Endodermal cell (in vitro differentiated cells): ENCODE results near the gene UPF1. TPM values are rescaled to one million over a fixed set of nuclear protein-coding genes. Genes with fewer than 3 reads are reported as not detected.

Experiments used
- DNase-seq: peaks from one replicate; pipeline ENCODE4 v3.0.0-alpha.2; 2017
- H3K27ac ChIP-seq: 2 replicates; pipeline ENCODE4 v1.5.1; 2013; ENCODE audit warnings: mild to moderate bottlenecking, low read depth, low read length, moderate library complexity
- H3K27me3 ChIP-seq: 2 replicates; pipeline ENCODE4 v1.6.1; 2013; ENCODE audit warnings: mild to moderate bottlenecking, low read length, moderate library complexity; ENCODE audit not compliant: insufficient read depth, control insufficient read depth, poor library complexity, severe bottlenecking
- H3K36me3 ChIP-seq: 2 replicates; pipeline ENCODE4 v1.7.0; 2013; ENCODE audit warnings: mild to moderate bottlenecking, low read length, moderate library complexity; ENCODE audit not compliant: control insufficient read depth, insufficient read depth
- H3K4me1 ChIP-seq: one replicate; pipeline ENCODE4 v1.7.0; 2013; ENCODE audit warnings: low read length; ENCODE audit not compliant: control insufficient read depth, insufficient read depth
- H3K4me3 ChIP-seq: 2 replicates; pipeline ENCODE4 v1.5.1; 2013; ENCODE audit warnings: mild to moderate bottlenecking, low read length, moderate library complexity
- H3K9ac ChIP-seq: 2 replicates; pipeline ENCODE4 v1.6.1; 2013; ENCODE audit warnings: mild to moderate bottlenecking, low read length, moderate library complexity; ENCODE audit not compliant: poor library complexity, severe bottlenecking; ENCODE audit errors: extremely low read depth
- H3K9me3 ChIP-seq: 2 replicates; pipeline ENCODE4 v1.6.1; 2013; ENCODE audit warnings: mild to moderate bottlenecking, low read length, moderate library complexity; ENCODE audit not compliant: control insufficient read depth
- H3K27ac Mint-ChIP-seq: 2 replicates; pipeline ENCODE4 v1.8.0; 2020; ENCODE audit warnings: mixed read lengths
- H3K27me3 Mint-ChIP-seq: 2 replicates; pipeline ENCODE4 v1.8.0; 2021; ENCODE audit warnings: mild to moderate bottlenecking, mixed read lengths; ENCODE audit not compliant: insufficient read depth
- H3K36me3 Mint-ChIP-seq: 2 replicates; pipeline ENCODE4 v1.8.0; 2020; ENCODE audit warnings: low read depth, mixed read lengths
- H3K4me1 Mint-ChIP-seq: 2 replicates; pipeline ENCODE4 v1.8.0; 2020; ENCODE audit warnings: mixed read lengths
- H3K4me3 Mint-ChIP-seq: 2 replicates; pipeline ENCODE4 v1.8.0; 2020; ENCODE audit warnings: mild to moderate bottlenecking, moderate library complexity, mixed read lengths
- H3K9me3 Mint-ChIP-seq: 2 replicates; pipeline ENCODE4 v1.8.0; 2020; ENCODE audit warnings: mild to moderate bottlenecking, mixed read lengths
- WGBS, 2 experiments: methylation state at CpG; one replicate each; pipeline versions ENCODE4 v1.1.5 to v1.1.7; 2013; ENCODE audit warnings: missing lambda C conversion rate in 2 of 2, mixed read lengths in 1 of 2; ENCODE audit not compliant: insufficient coverage in 1 of 2, insufficient read length in 1 of 2; 5-methylcytosine and 5-hydroxymethylcytosine counted together
- total RNA-seq, 2 donors: library from RNA; stranded (reverse); fragmentation: NEBNext Ultra II Directional in 1 of 2; extraction: Animal tissue kit (Norgen Biotek cat#: 25700) in 1 of 2; gene quantifications; 2 replicates in 1 of 2; 3 replicates in 1 of 2; pipeline ENCODE4 v1.2.1, GENCODE V29; 2021
- TF ChIP-seq, protein P1 (sequence below): fragments of 200-600 bp; sonication (generic); conservative IDR thresholded peaks from 2 replicates; pipeline ENCODE4 v1.5.0; 2021; ENCODE audit warnings: antibody characterized with exemption, mild to moderate bottlenecking

Gene UPF1
- total RNA-seq, 2 donors from 2014 or later = 82.1 to 87.3 TPM

- Histone ChIP-seq H3K27ac (no peak overlapping the region), H3K9ac (no peak overlapping the region), H3K9me3 (peaks cover 8% of the 10 kb centered on the region), H3K4me3 (no peak overlapping the region), H3K36me3 (peaks cover 44% of the 10 kb centered on the region), H3K27me3 (no peaks in the 10 kb centered on the region), H3K4me1 (no peaks in the 10 kb centered on the region)
- 92 to 96% methylated on average over 21 to 25 of the region's 25 CpGs for WGBS, 2 experiments
- TF ChIP-seq, protein P1, sequence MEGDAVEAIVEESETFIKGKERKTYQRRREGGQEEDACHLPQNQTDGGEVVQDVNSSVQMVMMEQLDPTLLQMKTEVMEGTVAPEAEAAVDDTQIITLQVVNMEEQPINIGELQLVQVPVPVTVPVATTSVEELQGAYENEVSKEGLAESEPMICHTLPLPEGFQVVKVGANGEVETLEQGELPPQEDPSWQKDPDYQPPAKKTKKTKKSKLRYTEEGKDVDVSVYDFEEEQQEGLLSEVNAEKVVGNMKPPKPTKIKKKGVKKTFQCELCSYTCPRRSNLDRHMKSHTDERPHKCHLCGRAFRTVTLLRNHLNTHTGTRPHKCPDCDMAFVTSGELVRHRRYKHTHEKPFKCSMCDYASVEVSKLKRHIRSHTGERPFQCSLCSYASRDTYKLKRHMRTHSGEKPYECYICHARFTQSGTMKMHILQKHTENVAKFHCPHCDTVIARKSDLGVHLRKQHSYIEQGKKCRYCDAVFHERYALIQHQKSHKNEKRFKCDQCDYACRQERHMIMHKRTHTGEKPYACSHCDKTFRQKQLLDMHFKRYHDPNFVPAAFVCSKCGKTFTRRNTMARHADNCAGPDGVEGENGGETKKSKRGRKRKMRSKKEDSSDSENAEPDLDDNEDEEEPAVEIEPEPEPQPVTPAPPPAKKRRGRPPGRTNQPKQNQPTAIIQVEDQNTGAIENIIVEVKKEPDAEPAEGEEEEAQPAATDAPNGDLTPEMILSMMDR = no peak
- Mint-ChIP-seq H3K27ac (no peak overlapping the region), H3K9me3 (peaks cover 7% of the 10 kb centered on the region), H3K4me3 (no peak overlapping the region), H3K27me3 (no peaks in the 10 kb centered on the region), H3K4me1 (no peaks in the 10 kb centered on the region), H3K36me3 (peaks cover 68% of the 10 kb centered on the region)
- no peak for DNase-seq
Measured at GRCh38 chr19:18878058-18878797, 46.5 kb downstream of the UPF1 start.

DNA sequence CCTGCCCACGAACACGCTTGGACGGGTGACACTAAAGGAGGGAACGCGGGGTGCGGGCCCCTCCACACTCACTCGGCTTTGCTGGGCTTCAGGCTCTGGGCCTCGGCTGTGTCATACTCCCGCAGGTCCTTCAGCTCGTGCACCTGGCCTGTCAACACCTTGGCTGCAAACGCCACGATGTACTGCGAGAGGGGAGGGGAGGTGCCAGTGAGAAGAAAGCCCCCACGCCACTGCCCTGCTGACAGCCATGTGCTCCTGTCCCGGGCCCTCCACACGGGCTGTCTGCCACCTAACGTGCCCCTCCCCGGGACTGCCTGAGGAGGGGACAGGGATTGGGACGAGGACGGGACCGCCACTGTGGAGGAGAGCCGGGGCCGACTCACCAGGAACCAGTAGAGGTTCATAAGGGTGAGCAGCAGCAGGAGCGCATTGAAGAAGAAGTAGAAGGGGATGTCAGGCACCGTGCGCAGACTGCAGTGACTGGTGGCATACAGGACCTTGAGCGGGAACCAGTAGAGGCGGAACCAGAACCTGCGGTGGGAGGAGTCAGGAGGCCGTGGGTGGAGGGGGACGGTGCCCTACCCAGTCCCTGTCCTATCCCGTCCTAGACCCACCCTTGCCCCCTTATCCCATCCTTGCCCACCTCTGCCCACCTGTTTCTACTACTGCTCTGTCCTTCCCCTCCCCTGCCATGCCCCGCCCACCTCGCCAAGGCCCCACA is 47.3 kb downstream of the UPF1 start:
- Mint-ChIP-seq H3K27ac (no peak overlapping the region), H3K4me1 (no peaks in the 10 kb centered on the region), H3K27me3 (no peaks in the 10 kb centered on the region), H3K36me3 (peaks cover 72% of the 10 kb centered on the region), H3K4me3 (no peak overlapping the region), H3K9me3 (peaks cover 7% of the 10 kb centered on the region)
- TF ChIP-seq, protein P1 = no peak
- Histone ChIP-seq H3K9ac (no peak overlapping the region), H3K4me3 (no peak overlapping the region), H3K27me3 (no peaks in the 10 kb centered on the region), H3K4me1 (no peaks in the 10 kb centered on the region), H3K36me3 (peaks cover 47% of the 10 kb centered on the region), H3K9me3 (peaks cover 8% of the 10 kb centered on the region), H3K27ac (no peak overlapping the region)
- no peak for DNase-seq
- 94 to 95% methylated on average over 22 to 34 of the region's 34 CpGs for WGBS, 2 experiments

DNA sequence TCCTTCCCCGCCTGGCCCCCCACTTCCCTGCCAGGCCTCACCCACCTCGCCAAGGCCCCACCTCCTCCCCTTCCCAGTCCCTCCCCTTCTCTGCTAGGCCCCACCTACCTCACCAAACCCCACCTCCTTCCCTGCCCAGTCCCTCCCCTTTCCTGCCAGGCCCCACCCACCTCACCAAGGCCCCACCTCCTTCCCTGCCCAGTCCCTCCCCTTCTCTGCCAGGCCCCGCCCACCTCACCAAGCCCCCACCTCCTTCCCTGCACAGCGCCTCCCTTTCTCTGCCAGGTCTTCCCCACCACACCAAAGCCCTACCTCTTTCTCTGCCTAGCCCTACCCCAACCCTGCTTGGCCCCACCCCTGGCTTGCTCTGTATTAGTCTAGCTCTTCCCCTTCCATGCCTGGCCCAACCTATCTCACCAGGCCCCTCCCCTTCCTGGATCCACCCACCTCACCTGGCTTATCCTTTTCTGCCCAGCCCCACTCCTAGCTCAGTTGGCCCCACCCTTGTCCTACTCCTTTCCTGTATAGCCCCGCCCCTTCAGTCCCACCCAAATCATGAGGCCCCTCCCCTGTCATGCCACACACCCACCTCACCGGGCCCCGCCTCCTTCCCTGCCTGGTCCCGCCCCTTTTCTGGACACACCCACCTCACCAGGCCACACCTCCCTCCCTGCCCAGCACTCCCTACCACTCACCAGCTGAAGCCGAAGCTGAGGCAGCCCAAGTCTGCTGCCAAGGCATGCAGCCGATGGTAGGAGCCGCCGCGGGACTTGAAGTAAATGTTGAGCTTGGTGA is 48.0 kb downstream of the UPF1 start:
- Mint-ChIP-seq H3K36me3 (peaks cover 65% of the 10 kb centered on the region), H3K4me3 (no peak overlapping the region), H3K27ac (no peak overlapping the region), H3K9me3 (peaks cover 7% of the 10 kb centered on the region), H3K4me1 (no peaks in the 10 kb centered on the region), H3K27me3 (no peaks in the 10 kb centered on the region)
- Histone ChIP-seq H3K27me3 (no peaks in the 10 kb centered on the region), H3K9ac (no peak overlapping the region), H3K27ac (no peak overlapping the region), H3K4me1 (no peaks in the 10 kb centered on the region), H3K4me3 (no peak overlapping the region), H3K36me3 (peaks cover 41% of the 10 kb centered on the region), H3K9me3 (peaks cover 8% of the 10 kb centered on the region)
- 77 to 92% methylated on average over 7 to 13 of the region's 13 CpGs for WGBS, 2 experiments
- DNase-seq = peak; percentile 89
- TF ChIP-seq, protein P1 = no peak
